Ovary (tissue), 3 donors: ENCODE results near the gene CAPN9.

ENCODE experiments used
- CTCF ChIP-seq, 3 donors: fragments of 450-650 bp in 2 of 3; fragments of 200-600 bp in 1 of 3; IDR thresholded peaks; one replicate each; pipeline versions ENCODE4 v1.5.1 to v1.8.0; 2016 to 2022; ENCODE audit warnings: antibody characterized with exemption in 3 of 3, mild to moderate bottlenecking in 1 of 3
- EP300 ChIP-seq: sonication (generic); formaldehyde crosslinking; IDR thresholded peaks from one replicate; pipeline ENCODE4 v1.6.1; 2017; ENCODE audit warnings: antibody characterized with exemption
- POLR2A ChIP-seq: fragments of 450-650 bp; IDR thresholded peaks from one replicate; pipeline ENCODE4 v1.6.1; 2017; ENCODE audit warnings: antibody characterized with exemption, mild to moderate bottlenecking, moderate library complexity
- donor health status: DM: no; HTN: no; CAD: no.

- TF ChIP-seq CTCF (IDR thresholded peaks at IDR 0.05) = no peak
- no peak for TF ChIP-seq POLR2A
- no peak for TF ChIP-seq EP300
Observed at GRCh38 chr1:230816018-230816417, 68.8 kb downstream of the CAPN9 start.
